Neural cell (in vitro differentiated cells): ENCODE results near the gene CLK4. TPM values are rescaled to one million over a fixed set of nuclear protein-coding genes. Genes with fewer than 3 reads are reported as not detected.

Source experiments
- H2AFZ ChIP-seq: fragments of 200-600, 300-800 bp; sonication (generic), shearing (Covaris generic); 2 replicates; pipeline ENCODE4 v1.6.0; 2014; ENCODE audit warnings: low read depth, mild to moderate bottlenecking, antibody characterized with exemption, low read length, moderate library complexity
- H3F3A ChIP-seq: fragments of 200-600 bp; shearing (Covaris generic); 2 replicates; pipeline ENCODE4 v1.6.1; 2016; ENCODE audit warnings: mild to moderate bottlenecking, moderate library complexity, mixed read lengths, antibody characterized with exemption, low read length; ENCODE audit not compliant: insufficient read depth, poor library complexity, severe bottlenecking
- H3K27ac ChIP-seq: fragments of 200-600, 300-800 bp; sonication (generic), shearing (Covaris generic); 2 replicates; pipeline ENCODE4 v1.5.1; 2014; ENCODE audit warnings: mild to moderate bottlenecking, low read length, moderate library complexity
- H3K27me3 ChIP-seq: fragments of 300-800, 200-600 bp; sonication (generic), shearing (Covaris generic); 2 replicates; pipeline ENCODE4 v1.6.0; 2014; ENCODE audit warnings: mild to moderate bottlenecking, low read depth, low read length, moderate library complexity; ENCODE audit not compliant: insufficient read depth
- H3K36me3 ChIP-seq: fragments of 300-800, 200-600 bp; sonication (generic), shearing (Covaris generic); 2 replicates; pipeline ENCODE4 v1.5.1; 2014; ENCODE audit warnings: mild to moderate bottlenecking, antibody characterized with exemption, low read length, moderate library complexity; ENCODE audit not compliant: insufficient read depth
- H3K4me2 ChIP-seq: fragments of 300-800, 200-600 bp; sonication (generic), shearing (Covaris generic); 2 replicates; pipeline ENCODE4 v1.6.0; 2014; ENCODE audit warnings: mild to moderate bottlenecking, low read length
- H3K4me3 ChIP-seq: fragments of 300-800, 200-600 bp; sonication (generic), shearing (Covaris generic); 2 replicates; pipeline ENCODE4 v1.5.1; 2014; ENCODE audit warnings: mild to moderate bottlenecking, low read length, moderate library complexity
- H3K79me2 ChIP-seq: fragments of 200-600 bp; shearing (Covaris generic); replicated peaks from 2 replicates; pipeline ENCODE4 v1.6.0; 2014; ENCODE audit warnings: mild to moderate bottlenecking, low read length, moderate library complexity; ENCODE audit not compliant: insufficient read depth
- H3K9ac ChIP-seq: fragments of 300-800, 200-600 bp; sonication (generic), shearing (Covaris generic); 2 replicates; pipeline ENCODE4 v1.6.1; 2016; ENCODE audit warnings: mild to moderate bottlenecking, low read length, mixed read lengths
- H3K9me2 ChIP-seq: fragments of 200-600 bp; shearing (Covaris generic); 2 replicates; pipeline ENCODE4 v1.6.1; 2016; ENCODE audit warnings: mild to moderate bottlenecking, low read length, mixed read lengths; ENCODE audit not compliant: insufficient read depth
- H3K9me3 ChIP-seq: fragments of 200-600, 300-800 bp; sonication (generic), shearing (Covaris generic); 2 replicates; pipeline ENCODE4 v1.6.1; 2016; ENCODE audit warnings: mild to moderate bottlenecking, mixed run types, low read length, moderate library complexity, mixed read lengths
- H4K20me1 ChIP-seq: fragments of 200-600 bp; shearing (Covaris generic); 2 replicates; pipeline ENCODE4 v1.6.1; 2016; ENCODE audit warnings: mild to moderate bottlenecking, mixed run types; ENCODE audit not compliant: insufficient read depth
- EP300 ChIP-seq: fragments of 450-650 bp; conservative IDR thresholded peaks from 2 replicates; pipeline ENCODE4 v1.6.1; 2014; ENCODE audit warnings: antibody characterized with exemption, mild to moderate bottlenecking, moderate library complexity; ENCODE audit not compliant: poor library complexity, severe bottlenecking
- EZH2 ChIP-seq: fragments of 200-600, 300-800 bp; shearing (Covaris generic), sonication (generic); IDR thresholded peaks from 2 replicates; pipeline ENCODE4 v1.6.1; 2014; ENCODE audit warnings: antibody characterized with exemption, low read length, borderline replicate concordance, mild to moderate bottlenecking; ENCODE audit not compliant: insufficient read depth, poor library complexity, severe bottlenecking
- MXI1 ChIP-seq: fragments of 450-650 bp; conservative IDR thresholded peaks from 2 replicates; pipeline ENCODE4 v1.6.1; 2014; ENCODE audit warnings: antibody characterized with exemption, mild to moderate bottlenecking; ENCODE audit not compliant: poor library complexity, severe bottlenecking
- POLR2AphosphoS5 ChIP-seq: IDR thresholded peaks from 2 replicates; pipeline ENCODE4 v1.6.1; 2012
- RAD21 ChIP-seq: fragments of 450-650 bp; conservative IDR thresholded peaks from 2 replicates; pipeline ENCODE4 v1.6.1; 2014; ENCODE audit warnings: antibody characterized with exemption, mild to moderate bottlenecking, moderate library complexity
- SMC3 ChIP-seq: fragments of 450-650 bp; conservative IDR thresholded peaks from 2 replicates; pipeline ENCODE4 v1.6.1; 2014; ENCODE audit warnings: antibody characterized with exemption, mild to moderate bottlenecking, moderate library complexity; ENCODE audit not compliant: poor library complexity
- TAF1 ChIP-seq: IDR thresholded peaks from 2 replicates; pipeline ENCODE4 v1.6.1; 2012; ENCODE audit warnings: low read depth
- polyA plus RNA-seq: library from polyadenylated mRNA; depleted of rRNA; stranded (reverse); fragments of >200 nt; gene quantifications from 2 replicates; pipeline ENCODE4 v1.2.3, GENCODE V29; 2014
- TF ChIP-seq, protein P1 (sequence below): fragments of 450-650 bp; IDR thresholded peaks from 2 replicates; pipeline ENCODE4 v1.5.1; 2014; ENCODE audit warnings: antibody characterized with exemption, mild to moderate bottlenecking, moderate library complexity; ENCODE audit not compliant: poor library complexity, severe bottlenecking
- TF ChIP-seq, protein P2 (sequence below): IDR thresholded peaks from 2 replicates; pipeline ENCODE4 v1.6.1; 2012; ENCODE audit warnings: borderline replicate concordance

The CLK4 gene
- polyA plus RNA-seq, 1 donor from 2014 or later, result 115 TPM

DNA sequence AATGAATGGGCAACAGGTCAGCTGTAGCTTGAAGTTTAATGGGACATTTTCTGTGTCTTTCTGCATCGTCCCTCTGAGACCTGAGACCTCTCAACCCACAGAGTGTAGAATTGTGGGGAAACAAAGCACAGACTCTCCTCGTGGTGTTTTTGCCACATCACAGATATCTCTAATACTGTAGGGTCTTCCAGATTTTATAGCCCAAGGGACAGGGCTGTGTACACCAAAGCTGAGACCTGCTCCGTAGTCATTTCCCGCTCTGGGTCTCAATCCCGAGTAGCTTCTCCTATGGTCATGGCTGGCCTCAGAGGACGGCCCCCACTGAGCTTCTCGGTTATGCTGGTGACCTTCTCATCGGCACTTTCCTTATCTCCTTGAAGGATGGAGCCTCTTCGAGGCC is 14.9 kb upstream of the CLK4 start:
- Histone ChIP-seq H3K4me3 (no peak overlapping the region), H3K9ac (no peak overlapping the region), H2AFZ (no peak overlapping the region), H3K9me3 (no peaks in the 10 kb centered on the region), H3K9me2 (no peaks in the 10 kb centered on the region), H3K4me2 (no peak overlapping the region), H3F3A (no peaks in the 10 kb centered on the region), H4K20me1 (no peaks in the 10 kb centered on the region), H3K27ac (no peak overlapping the region), H3K79me2 (no peaks in the 10 kb centered on the region), H3K27me3 (no peaks in the 10 kb centered on the region), H3K36me3 (no peaks in the 10 kb centered on the region)
- TF ChIP-seq EZH2, result no peak
- TF ChIP-seq, protein P1, sequence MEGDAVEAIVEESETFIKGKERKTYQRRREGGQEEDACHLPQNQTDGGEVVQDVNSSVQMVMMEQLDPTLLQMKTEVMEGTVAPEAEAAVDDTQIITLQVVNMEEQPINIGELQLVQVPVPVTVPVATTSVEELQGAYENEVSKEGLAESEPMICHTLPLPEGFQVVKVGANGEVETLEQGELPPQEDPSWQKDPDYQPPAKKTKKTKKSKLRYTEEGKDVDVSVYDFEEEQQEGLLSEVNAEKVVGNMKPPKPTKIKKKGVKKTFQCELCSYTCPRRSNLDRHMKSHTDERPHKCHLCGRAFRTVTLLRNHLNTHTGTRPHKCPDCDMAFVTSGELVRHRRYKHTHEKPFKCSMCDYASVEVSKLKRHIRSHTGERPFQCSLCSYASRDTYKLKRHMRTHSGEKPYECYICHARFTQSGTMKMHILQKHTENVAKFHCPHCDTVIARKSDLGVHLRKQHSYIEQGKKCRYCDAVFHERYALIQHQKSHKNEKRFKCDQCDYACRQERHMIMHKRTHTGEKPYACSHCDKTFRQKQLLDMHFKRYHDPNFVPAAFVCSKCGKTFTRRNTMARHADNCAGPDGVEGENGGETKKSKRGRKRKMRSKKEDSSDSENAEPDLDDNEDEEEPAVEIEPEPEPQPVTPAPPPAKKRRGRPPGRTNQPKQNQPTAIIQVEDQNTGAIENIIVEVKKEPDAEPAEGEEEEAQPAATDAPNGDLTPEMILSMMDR, result no peak
- no peak for TF ChIP-seq TAF1
- TF ChIP-seq, protein P2, sequence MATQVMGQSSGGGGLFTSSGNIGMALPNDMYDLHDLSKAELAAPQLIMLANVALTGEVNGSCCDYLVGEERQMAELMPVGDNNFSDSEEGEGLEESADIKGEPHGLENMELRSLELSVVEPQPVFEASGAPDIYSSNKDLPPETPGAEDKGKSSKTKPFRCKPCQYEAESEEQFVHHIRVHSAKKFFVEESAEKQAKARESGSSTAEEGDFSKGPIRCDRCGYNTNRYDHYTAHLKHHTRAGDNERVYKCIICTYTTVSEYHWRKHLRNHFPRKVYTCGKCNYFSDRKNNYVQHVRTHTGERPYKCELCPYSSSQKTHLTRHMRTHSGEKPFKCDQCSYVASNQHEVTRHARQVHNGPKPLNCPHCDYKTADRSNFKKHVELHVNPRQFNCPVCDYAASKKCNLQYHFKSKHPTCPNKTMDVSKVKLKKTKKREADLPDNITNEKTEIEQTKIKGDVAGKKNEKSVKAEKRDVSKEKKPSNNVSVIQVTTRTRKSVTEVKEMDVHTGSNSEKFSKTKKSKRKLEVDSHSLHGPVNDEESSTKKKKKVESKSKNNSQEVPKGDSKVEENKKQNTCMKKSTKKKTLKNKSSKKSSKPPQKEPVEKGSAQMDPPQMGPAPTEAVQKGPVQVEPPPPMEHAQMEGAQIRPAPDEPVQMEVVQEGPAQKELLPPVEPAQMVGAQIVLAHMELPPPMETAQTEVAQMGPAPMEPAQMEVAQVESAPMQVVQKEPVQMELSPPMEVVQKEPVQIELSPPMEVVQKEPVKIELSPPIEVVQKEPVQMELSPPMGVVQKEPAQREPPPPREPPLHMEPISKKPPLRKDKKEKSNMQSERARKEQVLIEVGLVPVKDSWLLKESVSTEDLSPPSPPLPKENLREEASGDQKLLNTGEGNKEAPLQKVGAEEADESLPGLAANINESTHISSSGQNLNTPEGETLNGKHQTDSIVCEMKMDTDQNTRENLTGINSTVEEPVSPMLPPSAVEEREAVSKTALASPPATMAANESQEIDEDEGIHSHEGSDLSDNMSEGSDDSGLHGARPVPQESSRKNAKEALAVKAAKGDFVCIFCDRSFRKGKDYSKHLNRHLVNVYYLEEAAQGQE, result no peak
- no peak for TF ChIP-seq MXI1
- no peak for TF ChIP-seq RAD21
- no peak for TF ChIP-seq SMC3
- no peak for TF ChIP-seq POLR2AphosphoS5
- TF ChIP-seq EP300, result no peak

DNA sequence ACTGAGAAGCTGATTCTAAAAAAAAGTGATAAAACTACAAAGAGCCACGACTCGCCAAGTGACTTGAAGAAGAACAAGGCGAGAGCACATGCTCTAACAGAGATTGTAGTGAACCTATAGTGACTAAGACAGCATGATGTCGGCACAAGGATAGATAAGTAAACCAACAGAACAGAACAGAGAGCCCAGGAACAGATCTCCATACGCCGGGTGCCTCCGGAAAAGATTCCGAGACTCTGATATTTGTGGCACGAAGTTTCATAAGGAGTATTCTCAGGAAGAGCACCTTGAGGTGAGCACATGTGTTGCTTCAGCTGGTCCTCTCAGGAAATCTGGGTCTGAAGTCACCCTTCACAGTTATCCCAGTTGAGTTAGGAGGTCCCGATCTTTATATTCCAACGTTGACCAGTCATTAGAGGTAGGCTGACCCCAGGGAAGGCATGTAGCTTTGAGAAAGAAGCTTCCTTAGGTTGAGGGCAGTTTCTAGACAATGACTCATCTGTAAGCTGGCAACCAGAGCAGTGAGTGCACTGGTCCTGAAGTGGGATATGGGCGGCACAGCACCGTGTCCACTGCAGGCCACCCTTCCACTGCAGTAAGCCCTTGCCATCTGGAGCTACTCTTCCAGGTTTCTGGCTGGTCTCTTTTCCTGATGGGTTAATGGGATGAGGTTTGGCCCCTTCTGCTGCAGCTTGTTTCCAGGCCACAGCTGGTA is 13.6 kb upstream of the CLK4 start:
- Histone ChIP-seq H3K9me2 (no peaks in the 10 kb centered on the region), H3K27me3 (no peaks in the 10 kb centered on the region), H4K20me1 (no peaks in the 10 kb centered on the region), H3K9me3 (no peaks in the 10 kb centered on the region), H3K9ac (no peak overlapping the region), H3K79me2 (no peaks in the 10 kb centered on the region), H3F3A (no peaks in the 10 kb centered on the region), H3K27ac (no peak overlapping the region), H3K4me2 (no peak overlapping the region), H2AFZ (no peak overlapping the region), H3K36me3 (no peaks in the 10 kb centered on the region), H3K4me3 (no peak overlapping the region)
- TF ChIP-seq MXI1, result no peak
- no peak for TF ChIP-seq SMC3
- TF ChIP-seq EP300, result no peak
- no peak for TF ChIP-seq EZH2
- TF ChIP-seq, protein P2, result no peak
- TF ChIP-seq POLR2AphosphoS5, result no peak
- no peak for TF ChIP-seq TAF1
- TF ChIP-seq, protein P1, result no peak
- TF ChIP-seq RAD21, result no peak
